HG03097 (cell line): ENCODE data around the gene HRH3.

ENCODE experiments used
- ATAC-seq: cut with Tn5 transposase; IDR thresholded peaks from one replicate; pipeline ENCODE4 v1.9.1; 2021; ENCODE audit not compliant: unreplicated experiment, low FRiP score

The HRH3 gene

GRCh38 chr20:62230696-62231095, 10.6 kb upstream of the HRH3 start:
- ATAC-seq = no peak

GRCh38 chr20:62230276-62230675, 10.2 kb upstream of the HRH3 start:
- no peak for ATAC-seq

GRCh38 chr20:62229667-62230066, 9.6 kb upstream of the HRH3 start:
- no peak for ATAC-seq

- ATAC-seq = no peak
These were observed 9.0 kb upstream of the HRH3 start for GRCh38 chr20:62228982-62229545.

GRCh38 chr20:62227977-62228958, 8.2 kb upstream of the HRH3 start:
- ATAC-seq = no peak

GRCh38 chr20:62227591-62227976, 7.5 kb upstream of the HRH3 start:
- no peak for ATAC-seq

GRCh38 chr20:62226707-62227590, 6.9 kb upstream of the HRH3 start:
- ATAC-seq = no peak

- no peak for ATAC-seq
These were observed 6.0 kb upstream of the HRH3 start for GRCh38 chr20:62225820-62226635.

- no peak for ATAC-seq
These were observed 4.9 kb upstream of the HRH3 start for GRCh38 chr20:62225026-62225425.

- ATAC-seq = no peak
These were observed 4.2 kb upstream of the HRH3 start for GRCh38 chr20:62224113-62224855.

- ATAC-seq = no peak
These were observed 3.5 kb upstream of the HRH3 start for GRCh38 chr20:62223571-62223970.

GRCh38 chr20:62222972-62223371, 2.9 kb upstream of the HRH3 start:
- no peak for ATAC-seq

- no peak for ATAC-seq
These were observed 2.3 kb upstream of the HRH3 start for GRCh38 chr20:62222266-62222850.

- ATAC-seq = no peak
These were observed 839 bp upstream of the HRH3 start for GRCh38 chr20:62220666-62221568.

- no peak for ATAC-seq
These were observed 732 bp downstream of the HRH3 start for GRCh38 chr20:62219101-62219991.

GRCh38 chr20:62217913-62218773, 1.9 kb downstream of the HRH3 start:
- no peak for ATAC-seq
